ENCODE data around the gene TBC1D1. TPM values are rescaled to one million over a fixed set of nuclear protein-coding genes. Genes with fewer than 3 reads are reported as not detected.
"Not testable (repeated sequence)": the region's sequence is repeated elsewhere in the genome, so short reads cannot be mapped to it uniquely, and the experiment has no call there.

The TBC1D1 gene
- total RNA-seq, 1 donor from 2014 or later = 113 TPM

DNA sequence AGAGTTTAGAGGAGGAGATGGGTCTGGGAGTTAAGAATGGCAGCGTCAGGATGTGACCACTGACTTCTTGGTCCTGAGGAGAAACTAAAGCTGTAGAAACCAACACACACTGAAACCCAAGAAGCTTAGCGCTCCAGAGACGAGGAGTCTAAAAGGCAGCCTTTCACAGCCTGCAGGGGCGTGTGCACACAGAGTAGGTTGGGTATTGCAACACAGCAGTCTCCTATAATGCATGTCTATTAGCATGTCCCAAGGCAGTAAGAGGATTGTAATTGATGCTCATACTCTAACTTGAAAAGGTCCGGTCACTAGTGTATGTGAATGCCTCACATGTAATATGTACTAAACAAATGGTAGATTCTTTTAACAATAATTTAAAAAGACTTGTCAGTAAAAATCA, 126.7 kb downstream of the TBC1D1 start:
- Mint-ChIP-seq H3K27ac (ENCODE audit: unreplicated experiment) (no peak overlapping the region), H3K4me3 (no peak overlapping the region), H3K36me3 (ENCODE audit: low read depth) (peaks cover 27% of the 10 kb centered on the region), H3K27me3 (ENCODE audit: low read depth) (no peaks in the 10 kb centered on the region), H3K9me3 (peaks cover 3% of the 10 kb centered on the region), H3K4me1 (no peaks in the 10 kb centered on the region)
- no peak for DNase-seq (ENCODE audit: low read depth, low spot score)
- TF ChIP-seq, protein P1, sequence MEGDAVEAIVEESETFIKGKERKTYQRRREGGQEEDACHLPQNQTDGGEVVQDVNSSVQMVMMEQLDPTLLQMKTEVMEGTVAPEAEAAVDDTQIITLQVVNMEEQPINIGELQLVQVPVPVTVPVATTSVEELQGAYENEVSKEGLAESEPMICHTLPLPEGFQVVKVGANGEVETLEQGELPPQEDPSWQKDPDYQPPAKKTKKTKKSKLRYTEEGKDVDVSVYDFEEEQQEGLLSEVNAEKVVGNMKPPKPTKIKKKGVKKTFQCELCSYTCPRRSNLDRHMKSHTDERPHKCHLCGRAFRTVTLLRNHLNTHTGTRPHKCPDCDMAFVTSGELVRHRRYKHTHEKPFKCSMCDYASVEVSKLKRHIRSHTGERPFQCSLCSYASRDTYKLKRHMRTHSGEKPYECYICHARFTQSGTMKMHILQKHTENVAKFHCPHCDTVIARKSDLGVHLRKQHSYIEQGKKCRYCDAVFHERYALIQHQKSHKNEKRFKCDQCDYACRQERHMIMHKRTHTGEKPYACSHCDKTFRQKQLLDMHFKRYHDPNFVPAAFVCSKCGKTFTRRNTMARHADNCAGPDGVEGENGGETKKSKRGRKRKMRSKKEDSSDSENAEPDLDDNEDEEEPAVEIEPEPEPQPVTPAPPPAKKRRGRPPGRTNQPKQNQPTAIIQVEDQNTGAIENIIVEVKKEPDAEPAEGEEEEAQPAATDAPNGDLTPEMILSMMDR (conservative IDR thresholded peaks at IDR 0.05) = no peak

DNA sequence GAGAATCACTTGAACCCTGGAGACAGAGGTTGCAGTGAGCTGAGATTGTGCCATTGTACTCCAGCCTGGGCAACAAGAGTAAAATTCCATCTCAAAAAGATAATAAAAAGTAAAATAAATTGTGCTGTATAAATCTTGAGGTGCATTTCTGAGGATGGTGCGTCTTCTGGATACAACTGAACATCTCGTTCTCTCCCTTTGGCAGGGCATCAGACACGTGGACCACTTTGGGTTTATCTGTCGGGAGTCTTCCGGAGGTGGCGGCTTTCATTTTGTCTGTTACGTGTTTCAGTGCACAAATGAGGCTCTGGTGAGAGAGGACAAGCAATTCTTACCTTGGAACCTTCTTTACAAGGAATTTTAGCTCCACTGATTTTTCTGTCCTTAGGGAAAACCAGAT, 129.5 kb downstream of the TBC1D1 start:
- Mint-ChIP-seq H3K27me3 (ENCODE audit: low read depth) (no peaks in the 10 kb centered on the region), H3K4me1 (no peaks in the 10 kb centered on the region), H3K4me3 (no peak overlapping the region), H3K36me3 (ENCODE audit: low read depth) (peaks cover 32% of the 10 kb centered on the region), H3K9me3 (peaks cover 3% of the 10 kb centered on the region), H3K27ac (ENCODE audit: unreplicated experiment) (no peak overlapping the region)
- TF ChIP-seq, protein P1 (conservative IDR thresholded peaks at IDR 0.05) = no peak
- DNase-seq (ENCODE audit: low read depth, low spot score) = no peak

DNA sequence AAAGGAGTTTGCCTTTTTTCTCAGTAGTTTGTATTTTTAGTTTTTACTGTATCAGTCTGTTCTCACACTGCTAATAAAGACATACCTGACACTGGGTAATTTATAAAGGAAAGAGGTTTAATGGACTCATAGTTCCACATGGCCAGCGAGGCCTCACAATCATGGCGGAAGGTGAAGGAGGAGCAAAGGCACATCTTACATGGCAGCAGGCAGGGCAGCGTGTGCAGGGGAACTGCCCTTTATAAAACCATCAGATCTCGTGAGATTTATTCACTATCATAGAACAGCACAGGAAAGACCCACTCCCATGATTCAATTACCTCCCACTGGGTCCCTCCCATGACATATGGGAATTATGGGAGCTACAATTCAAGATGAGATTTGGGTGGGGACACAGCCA, 130.1 kb downstream of the TBC1D1 start:
- not testable (repeated sequence) for H3K4me1 Mint-ChIP-seq; H3K27me3 Mint-ChIP-seq (ENCODE audit: low read depth); DNase-seq (ENCODE audit: low read depth, low spot score); H3K27ac Mint-ChIP-seq (ENCODE audit: unreplicated experiment); H3K4me3 Mint-ChIP-seq; H3K9me3 Mint-ChIP-seq
- H3K36me3 Mint-ChIP-seq (ENCODE audit: low read depth) = peaks cover 32% of the 10 kb centered on the region

DNA sequence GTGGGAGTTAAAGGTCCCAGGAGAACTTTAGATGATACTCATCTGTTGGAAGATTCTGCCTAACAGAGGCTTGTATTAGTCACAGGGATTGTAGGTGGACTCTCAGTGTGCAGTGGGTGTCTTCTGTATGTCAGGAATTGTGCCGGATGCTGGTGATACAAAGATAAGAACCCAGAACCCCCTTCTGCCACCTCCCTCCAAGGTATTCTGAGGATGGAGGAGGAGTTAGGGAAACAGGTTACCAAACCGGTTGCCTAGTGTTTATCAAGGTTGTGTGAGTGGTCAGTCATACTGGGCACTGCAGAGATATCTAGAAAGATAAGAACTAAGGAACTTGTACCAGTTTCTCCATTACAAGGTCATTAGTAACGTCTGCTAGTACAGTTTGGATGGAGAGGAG, 130.9 kb downstream of the TBC1D1 start:
- no peaks in the 10 kb centered on the region for H3K27me3 Mint-ChIP-seq (ENCODE audit: low read depth)
- no peak for DNase-seq (ENCODE audit: low read depth, low spot score)
- H3K9me3 Mint-ChIP-seq = peaks cover 3% of the 10 kb centered on the region
- no peaks in the 10 kb centered on the region for H3K4me1 Mint-ChIP-seq
- TF ChIP-seq, protein P1 (conservative IDR thresholded peaks at IDR 0.05) = no peak
- H3K4me3 Mint-ChIP-seq = no peak overlapping the region
- peaks cover 29% of the 10 kb centered on the region for H3K36me3 Mint-ChIP-seq (ENCODE audit: low read depth)
- no peak overlapping the region for H3K27ac Mint-ChIP-seq (ENCODE audit: unreplicated experiment)

DNA sequence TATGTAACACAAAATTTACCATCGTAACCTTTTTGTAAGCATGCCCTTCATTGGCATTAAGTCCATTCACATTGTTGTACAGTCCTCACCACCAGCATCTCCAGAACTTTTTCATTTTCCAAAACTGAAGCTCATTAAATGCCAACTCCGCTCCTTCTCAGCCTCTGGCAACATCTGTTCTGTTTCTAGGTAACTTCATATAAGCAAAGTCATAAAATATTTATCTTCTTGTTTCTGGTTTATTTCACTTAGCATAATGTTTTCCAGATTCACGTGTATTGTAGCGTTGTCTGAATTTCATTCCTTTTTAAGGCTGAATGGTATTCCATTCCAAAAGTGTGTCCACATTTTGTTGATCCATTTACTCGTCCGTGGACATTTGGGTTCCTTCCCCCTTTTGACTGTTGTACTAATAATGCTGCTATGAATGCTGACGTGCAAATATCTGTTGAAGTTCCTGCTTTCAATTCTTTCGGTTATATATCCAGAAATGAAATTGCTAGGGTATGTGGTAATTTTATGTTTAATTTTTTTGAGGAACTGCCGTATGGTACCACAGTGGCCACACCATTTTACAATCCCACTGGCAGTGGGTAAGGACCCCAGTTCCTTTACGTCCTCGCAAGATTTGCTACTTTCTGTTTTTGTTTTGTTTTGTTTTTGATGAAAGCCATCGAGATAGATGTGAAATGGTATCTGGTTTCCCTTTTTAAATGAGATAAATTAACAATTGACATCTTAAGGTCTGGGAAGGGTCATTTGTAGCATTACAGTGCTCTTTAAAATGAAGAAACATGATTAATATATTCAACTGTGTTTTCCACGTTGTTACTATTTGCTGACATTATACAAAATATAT, 132.7 kb downstream of the TBC1D1 start:
- TF ChIP-seq, protein P1 (conservative IDR thresholded peaks at IDR 0.05) = no peak
- Mint-ChIP-seq H3K4me3 (no peak overlapping the region), H3K9me3 (peaks cover 3% of the 10 kb centered on the region), H3K27me3 (ENCODE audit: low read depth) (no peaks in the 10 kb centered on the region), H3K27ac (ENCODE audit: unreplicated experiment) (no peak overlapping the region), H3K36me3 (ENCODE audit: low read depth) (peaks cover 29% of the 10 kb centered on the region), H3K4me1 (peaks cover 4% of the 10 kb centered on the region)
- DNase-seq (ENCODE audit: low read depth, low spot score) = no peak

DNA sequence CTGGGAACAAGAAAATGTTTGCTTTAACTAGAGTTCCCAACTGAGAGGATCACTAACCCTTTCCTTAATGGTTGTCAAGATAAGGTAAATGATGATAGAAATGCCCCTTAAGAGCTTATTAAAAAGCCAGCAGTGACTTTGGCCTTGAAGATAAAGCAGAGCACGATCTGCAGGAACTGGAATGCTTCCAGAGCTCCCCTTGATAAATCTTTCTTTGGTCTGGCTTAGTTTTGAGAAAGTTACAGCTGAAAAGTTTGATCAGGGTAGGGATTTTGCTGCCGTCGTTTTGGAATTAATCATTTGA, 133.3 kb downstream of the TBC1D1 start:
- Mint-ChIP-seq H3K27me3 (ENCODE audit: low read depth) (no peaks in the 10 kb centered on the region), H3K27ac (ENCODE audit: unreplicated experiment) (no peak overlapping the region), H3K9me3 (peaks cover 3% of the 10 kb centered on the region), H3K4me3 (no peak overlapping the region), H3K4me1 (peaks cover 9% of the 10 kb centered on the region), H3K36me3 (ENCODE audit: low read depth) (peaks cover 32% of the 10 kb centered on the region)
- TF ChIP-seq, protein P1 (conservative IDR thresholded peaks at IDR 0.05) = no peak
- DNase-seq (ENCODE audit: low read depth, low spot score) = no peak
